K562 (cell line): ENCODE measurements around the gene SPRYD7. TPM values are rescaled to one million over a fixed set of nuclear protein-coding genes. Genes with fewer than 3 reads are reported as not detected.

Experiments used
- ARID1B ChIP-seq: fragments of 450-650 bp; IDR thresholded peaks from 2 replicates; pipeline ENCODE4 v1.6.1; 2016; ENCODE audit warnings: antibody characterized with exemption, mild to moderate bottlenecking, inconsistent platforms
- CCNT2 ChIP-seq: IDR thresholded peaks from 2 replicates; pipeline ENCODE4 v1.6.1; 2011; ENCODE audit warnings: borderline replicate concordance, low read depth, mild to moderate bottlenecking, moderate library complexity, mixed read lengths, low read length; ENCODE audit not compliant: insufficient read length; ENCODE audit errors: extremely low read depth
- DLX4 ChIP-seq: fragments of 250-450 bp; sonication (Bioruptor Pico); IDR thresholded peaks from 2 replicates; pipeline ENCODE4 v1.6.1; 2021; ENCODE audit warnings: mild to moderate bottlenecking
- ETV1 ChIP-seq: fragments of 450-650 bp; conservative IDR thresholded peaks from 2 replicates; pipeline ENCODE4 v1.6.1; 2016; ENCODE audit warnings: missing genetic modification characterization, control low read depth, low read depth, missing compliant biosample characterization
- ETV5 ChIP-seq: sonication (generic); formaldehyde crosslinking; IDR thresholded peaks from 2 replicates; pipeline ENCODE4 v1.4.0; 2020; ENCODE audit warnings: low read depth, mild to moderate bottlenecking, missing genetic modification reagents
- FOXK2 ChIP-seq, 2 experiments: fragments of 450-650 bp; IDR thresholded peaks in 1 of 2; conservative IDR thresholded peaks in 1 of 2; 2 replicates each; pipeline ENCODE4 v1.6.1; 2016; ENCODE audit warnings: low read depth in 2 of 2, mild to moderate bottlenecking in 1 of 2
- FOXO4 ChIP-seq: fragments of 450-650 bp; formaldehyde crosslinking; IDR thresholded peaks from 2 replicates; pipeline ENCODE4 v1.4.0; 2020; ENCODE audit warnings: mild to moderate bottlenecking, moderate library complexity
- HCFC1 ChIP-seq: IDR thresholded peaks from 2 replicates; pipeline ENCODE4 v1.6.1; 2012; ENCODE audit warnings: low read depth, low read length, improper control_type of control experiment
- KAT7 ChIP-seq: sonication (generic); formaldehyde crosslinking; IDR thresholded peaks from 2 replicates; pipeline ENCODE4 v1.8.0; 2022; ENCODE audit warnings: missing genetic modification reagents, mild to moderate bottlenecking, borderline replicate concordance
- LCOR ChIP-seq: sonication (generic); formaldehyde crosslinking; IDR thresholded peaks from 2 replicates; pipeline ENCODE4 v1.8.0; 2022; ENCODE audit warnings: mild to moderate bottlenecking, missing genetic modification reagents
- NONO ChIP-seq, 2 experiments: fragments of 200-400 bp in 1 of 2; fragments of 450-650 bp in 1 of 2; formaldehyde crosslinking in 1 of 2; IDR thresholded peaks; 2 replicates each; pipeline ENCODE4 v1.6.1; 2017; ENCODE audit warnings: low read depth in 2 of 2, mild to moderate bottlenecking in 2 of 2, moderate library complexity in 2 of 2, low read length in 1 of 2
- NR2C2 ChIP-seq, 2 experiments: fragments of 200-800 bp in 1 of 2; sonication (Bioruptor generic) in 1 of 2; sonication (generic) in 1 of 2; formaldehyde crosslinking in 1 of 2; IDR thresholded peaks; 2 replicates each; pipeline versions ENCODE4 v1.6.1 to v1.8.0; 2016 to 2022; ENCODE audit warnings: mild to moderate bottlenecking in 1 of 2, missing compliant biosample characterization in 1 of 2, missing genetic modification characterization in 1 of 2, missing genetic modification reagents in 1 of 2
- POLR2A ChIP-seq: fragments of 450-650 bp; conservative IDR thresholded peaks from 2 replicates; pipeline ENCODE4 v1.6.1; 2016
- PRPF4 ChIP-seq: fragments of 200-400 bp; formaldehyde crosslinking; IDR thresholded peaks from one replicate; pipeline ENCODE4 v1.6.1; 2017; ENCODE audit warnings: low read length, low read depth, mild to moderate bottlenecking; ENCODE audit not compliant: insufficient read depth, poor library complexity, severe bottlenecking
- RBFOX2 ChIP-seq: fragments of 200-400 bp; formaldehyde crosslinking; IDR thresholded peaks from 2 replicates; pipeline ENCODE4 v1.6.1; 2017; ENCODE audit warnings: low read depth, mild to moderate bottlenecking, low read length, moderate library complexity
- TEAD1 ChIP-seq, 2 experiments: fragments of 450-650 bp in 1 of 2; sonication (generic) in 1 of 2; formaldehyde crosslinking; IDR thresholded peaks; 2 replicates each; pipeline versions ENCODE4 v1.4.0 to v1.8.0; 2020 to 2022; ENCODE audit warnings: mild to moderate bottlenecking in 2 of 2, missing genetic modification reagents in 1 of 2
- VEZF1 ChIP-seq: fragments of 200-800 bp; sonication (Bioruptor generic); IDR thresholded peaks from 2 replicates; pipeline ENCODE4 v1.6.1; 2017; ENCODE audit warnings: missing genetic modification characterization, missing compliant biosample characterization
- ZBTB2 ChIP-seq: fragments of 450-650 bp; IDR thresholded peaks from 2 replicates; pipeline ENCODE4 v1.6.1; 2016; ENCODE audit warnings: antibody characterized with exemption
- ZC3H8 ChIP-seq: fragments of 450-650 bp; IDR thresholded peaks from 2 replicates; pipeline ENCODE4 v1.6.1; 2017
- ZNF274 ChIP-seq: IDR thresholded peaks from 2 replicates; pipeline ENCODE4 v1.6.1; 2011; ENCODE audit warnings: low read depth, mild to moderate bottlenecking, low read length, moderate library complexity, borderline replicate concordance
- ZNF699 ChIP-seq: fragments of 250-450 bp; sonication (Bioruptor Pico); IDR thresholded peaks from 2 replicates; pipeline ENCODE4 v1.8.0; 2021; ENCODE audit warnings: mild to moderate bottlenecking, moderate library complexity; ENCODE audit not compliant: insufficient replicate concordance
- ZNF75A ChIP-seq: fragments of 450-650 bp; formaldehyde crosslinking; IDR thresholded peaks from 2 replicates; pipeline ENCODE4 v1.4.0; 2020; ENCODE audit warnings: mild to moderate bottlenecking
- polyA plus RNA-seq, 8 experiments: library from polyadenylated mRNA; depleted of rRNA in 4 of 8; stranded (reverse) in 5 of 8; unstranded in 3 of 8; fragments of >200 nt; fragmentation: Nextera tagmentation in 2 of 8; fragmentation: Illumina TruSeq in 1 of 8; extraction: Ambion mirVana in 2 of 8; extraction: Trizol in 1 of 8; gene quantifications; 2 replicates each; pipeline versions ENCODE4 v1.2.1 to v1.2.3, GENCODE V29; 2011 to 2014; ENCODE audit warnings: inconsistent platforms in 1 of 8, missing spikeins in 1 of 8
- total RNA-seq, 7 experiments: library from RNA; depleted of rRNA in 6 of 7; stranded (reverse); fragments of >200 nt in 6 of 7; fragmentation: Illumina TruSeq in 2 of 7; extraction: Trizol in 2 of 7; gene quantifications; 2 replicates each; pipeline versions ENCODE4 v1.2.1 to v1.2.3, GENCODE V29; 2011 to 2021; ENCODE audit warnings: low replicate concordance in 1 of 7

Gene SPRYD7
- total and polyA plus RNA-seq, 9 of the 15 experiments (the other 6 are each of a cell fraction or from before 2014, with no cell fraction given): 4.3 to 11.0 (median 7.9) TPM

GRCh38 chr13:49936075-49936967 lies at the start of gene SPRYD7 (continued):
- TF ChIP-seq LCOR (CRISPR knock-in tag) (0 out of 2 replicates have a peak, but pooled peaks have one; percentile 60), ZBTB2 (peak; percentile 81), NR2C2 (CRISPR knock-in tag; IDR thresholded peaks at IDR 0.05) (0 out of 2 replicates have a peak, but pooled peaks have one; percentile 43), NR2C2 (tag; IDR thresholded peaks at IDR 0.05) (no peak), POLR2A (peak; percentile 78), ZC3H8 (no peak), NONO (IDR thresholded peaks at IDR 0.05; ENCODE audit: low read depth in 2 of 2, low read length in 1 of 2) (0 out of 4 replicates have a peak, but pooled peaks of 1 of the 2 experiments have one; percentile 37), HCFC1 (peak; percentile 58), DLX4 (CRISPR knock-in tag) (no peak), FOXK2 (conservative IDR thresholded peaks at IDR 0.05 in 1 of 2, IDR thresholded peaks at IDR 0.05 in 1 of 2; ENCODE audit: low read depth in 2 of 2) (0 out of 4 replicates have a peak, but pooled peaks of 1 of the 2 experiments have one; percentile 19), CCNT2 (peak; percentile 46), ARID1B (no peak), KAT7 (CRISPR knock-in tag) (peak; percentile 78; the same call in 1 of the 2 replicates), ZNF699 (no peak), FOXO4 (CRISPR knock-in tag) (no peak), PRPF4 (peak; percentile 25), ETV1 (tag) (no peak), ZNF274 (no peak), VEZF1 (peak; percentile 88), ETV5 (CRISPR knock-in tag) (peak; percentile 30; the same call in 1 of the 2 replicates), ZNF75A (CRISPR knock-in tag) (no peak), TEAD1 (CRISPR knock-in tag; IDR thresholded peaks at IDR 0.05) (peak in 1 of 2 experiments; percentile 12; a peak in 1 of 4 replicates), RBFOX2 (peak; percentile 83)
